GM19099 (cell line): ENCODE data around the gene ATP13A1.

Experiments used
- POLR2A ChIP-seq: IDR thresholded peaks from 3 replicates; pipeline ENCODE4 v1.6.1; 2011; ENCODE audit warnings: low read depth; ENCODE audit not compliant: insufficient read length; ENCODE audit errors: extremely low read depth

Gene ATP13A1

GRCh38 chr19:19652482-19653295 is 10.8 kb downstream of the ATP13A1 start:
- no peak for TF ChIP-seq POLR2A

DNA sequence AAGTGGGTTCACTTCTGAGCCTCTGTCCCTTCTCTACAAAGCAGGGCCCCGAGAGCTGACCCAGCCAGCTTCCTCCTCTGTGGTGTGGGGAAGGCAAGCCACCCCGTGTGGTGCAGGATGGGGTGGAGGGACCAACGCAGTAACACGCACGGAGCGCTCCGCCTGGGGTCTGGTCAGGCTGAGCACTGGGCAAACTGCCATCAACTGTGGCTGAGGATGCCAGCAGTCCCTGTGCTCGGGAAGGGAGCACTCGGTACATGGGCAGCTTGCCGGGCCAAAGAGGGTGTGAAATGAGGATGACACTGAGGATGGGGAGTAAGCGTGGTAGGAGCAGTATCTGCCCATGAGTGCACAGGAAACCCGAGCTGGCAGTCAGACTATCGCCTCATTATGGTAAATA is 12.4 kb downstream of the ATP13A1 start:
- TF ChIP-seq POLR2A = peak; percentile 19

DNA sequence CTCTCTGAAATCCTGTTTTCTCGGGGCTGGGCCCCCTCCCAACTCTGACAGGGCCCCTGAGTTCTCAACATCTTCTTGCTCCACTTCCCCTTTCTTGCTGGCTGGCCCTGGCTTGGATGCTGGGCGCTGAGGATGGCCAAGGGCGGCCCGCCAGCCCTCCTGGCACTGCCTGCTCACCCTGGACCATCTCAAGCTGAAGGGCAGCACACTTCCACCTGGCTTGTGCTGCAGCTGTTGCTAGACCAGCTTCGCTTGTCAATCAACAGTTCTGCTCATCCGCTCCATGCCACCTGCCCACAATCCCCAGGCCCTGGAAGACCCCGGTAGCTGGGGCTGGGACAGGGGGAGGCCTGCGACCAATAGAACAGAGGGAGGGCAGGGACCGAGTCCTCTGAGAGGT is 13.1 kb downstream of the ATP13A1 start:
- TF ChIP-seq POLR2A = no peak

GRCh38 chr19:19649580-19649995 is 13.9 kb downstream of the ATP13A1 start:
- TF ChIP-seq POLR2A = no peak

GRCh38 chr19:19649155-19649554 is 14.3 kb downstream of the ATP13A1 start:
- TF ChIP-seq POLR2A = no peak

DNA sequence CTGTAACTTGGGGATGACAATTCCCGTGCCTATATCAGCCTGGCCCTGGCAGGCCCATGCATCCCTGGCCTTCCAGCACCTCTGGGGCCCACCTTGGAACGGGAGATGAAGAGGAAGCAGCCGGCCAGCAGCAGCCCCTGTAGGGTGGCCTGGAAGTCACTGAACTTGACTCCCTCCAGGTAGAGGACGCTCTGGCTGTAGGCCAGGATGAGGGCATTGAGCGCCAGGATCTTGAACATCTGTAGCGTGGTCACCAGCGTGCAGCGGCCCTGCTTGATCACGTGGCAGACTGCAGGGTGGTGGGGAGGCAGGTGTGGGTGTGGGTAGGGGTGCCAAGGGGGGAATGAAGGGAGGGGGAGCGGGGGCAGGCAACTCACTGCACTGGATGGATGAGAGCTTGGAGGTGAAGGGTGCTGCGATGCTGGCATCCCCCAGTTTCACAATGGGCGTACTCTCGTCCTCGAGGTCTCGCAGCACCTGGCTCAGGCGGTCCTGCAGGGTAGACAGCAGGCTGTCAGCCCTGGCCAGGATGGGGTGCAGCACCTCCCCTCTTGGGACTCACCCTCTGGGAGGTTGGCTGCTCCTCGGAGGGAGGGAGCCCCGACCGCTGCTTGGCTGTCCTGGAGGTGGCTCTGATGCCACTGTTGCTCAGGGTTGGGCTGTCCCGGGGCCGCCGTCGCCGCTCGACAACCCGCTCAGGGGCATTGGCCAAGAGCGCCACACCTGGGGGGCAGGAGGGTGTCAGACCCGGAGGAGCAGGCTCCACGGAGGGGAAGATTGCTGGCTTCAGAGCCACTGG is 16.2 kb downstream of the ATP13A1 start:
- TF ChIP-seq POLR2A = no peak

DNA sequence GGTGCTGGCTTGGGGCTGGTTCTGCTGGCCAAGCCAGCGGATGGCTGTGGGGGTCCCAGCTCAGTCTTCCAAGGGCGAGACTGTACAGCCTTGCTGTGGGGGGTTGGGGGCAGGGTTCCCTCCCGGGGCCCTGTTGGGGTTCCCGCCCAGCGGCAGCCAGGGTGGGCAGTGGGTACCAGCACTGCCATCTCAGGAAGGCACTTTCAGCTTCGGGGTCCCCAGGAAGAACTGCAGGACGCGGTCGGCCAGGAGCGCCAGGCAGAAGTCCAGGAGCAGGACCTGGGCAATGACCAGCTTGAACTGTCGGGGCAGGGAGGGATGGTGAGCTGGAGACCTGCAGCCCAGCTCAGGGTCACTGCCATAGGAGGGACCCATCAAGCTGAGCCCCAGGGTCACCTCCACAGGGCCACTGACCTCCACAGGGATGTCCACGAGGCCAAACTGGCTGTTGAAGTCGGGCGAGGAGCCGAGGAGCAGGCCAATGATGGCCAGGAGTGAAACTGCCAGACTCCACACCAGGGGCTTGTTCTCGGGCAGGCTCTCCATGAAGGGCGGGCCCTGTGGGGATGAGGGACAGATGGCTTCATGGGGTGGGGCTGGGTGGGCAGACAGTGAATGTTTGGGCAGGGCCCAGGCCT is 18.1 kb downstream of the ATP13A1 start:
- TF ChIP-seq POLR2A = no peak

GRCh38 chr19:19644054-19644388 is 19.5 kb downstream of the ATP13A1 start:
- TF ChIP-seq POLR2A = no peak

GRCh38 chr19:19643158-19644053 is 20.1 kb downstream of the ATP13A1 start, which contains the start of gene GMIP:
Gene GMIP, minus strand, starts transcription at chr19:19643657. Its CDS starts 128 bp downstream, at chr19:19643529.
- TF ChIP-seq POLR2A = peak; percentile 73

DNA sequence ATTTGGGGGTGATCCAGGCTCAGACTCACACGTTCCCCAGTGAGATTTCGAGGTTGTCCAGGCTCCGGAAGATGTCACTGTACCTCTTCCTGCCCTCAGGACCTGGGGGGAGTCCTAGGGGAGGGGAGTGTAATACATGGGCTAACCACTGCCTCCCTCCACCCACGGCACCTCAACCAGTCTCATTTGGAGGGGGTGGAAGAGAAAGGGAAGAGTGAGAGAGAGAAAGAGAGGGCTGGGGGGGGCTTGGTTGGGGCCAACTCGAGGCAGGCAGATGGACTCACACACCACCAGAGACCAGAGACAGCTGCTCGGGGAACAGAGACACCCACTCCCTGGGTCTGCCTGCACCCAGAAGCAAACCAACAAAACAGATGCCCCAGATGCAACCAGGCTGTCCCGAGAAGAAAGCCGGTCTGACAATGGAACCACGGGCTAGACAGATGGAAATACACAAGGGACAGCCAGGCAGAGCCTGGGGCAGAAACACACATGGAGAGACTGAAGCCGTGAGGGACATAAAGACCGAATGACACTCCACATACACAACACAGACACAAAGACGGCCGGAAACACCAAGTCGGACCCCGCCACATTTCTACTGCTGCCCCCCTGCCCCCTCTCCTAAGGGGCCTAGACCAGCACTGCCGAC is 20.8 kb downstream of the ATP13A1 start:
- no peak for TF ChIP-seq POLR2A

- TF ChIP-seq POLR2A = no peak
These were observed 25.8 kb downstream of the ATP13A1 start for GRCh38 chr19:19637523-19638251.

DNA sequence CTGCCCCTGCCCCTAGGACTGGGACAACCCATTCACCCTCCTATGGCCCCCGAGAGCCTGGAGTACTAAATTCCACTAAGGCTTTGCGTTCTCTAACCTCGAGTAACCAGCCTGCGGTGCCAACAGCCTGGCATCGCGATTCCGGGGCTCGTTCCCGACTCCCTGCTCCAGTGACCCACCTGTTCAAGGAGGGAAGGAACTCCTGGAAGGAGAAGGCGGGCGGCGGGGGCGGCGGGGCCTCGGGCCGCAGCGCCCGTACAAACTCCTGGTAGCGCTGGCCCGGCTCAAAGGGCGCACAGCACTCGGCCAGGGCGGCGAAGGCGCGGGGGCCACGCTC is 26.3 kb downstream of the ATP13A1 start:
- TF ChIP-seq POLR2A = no peak

GRCh38 chr19:19636573-19637185 is 26.8 kb downstream of the ATP13A1 start:
- no peak for TF ChIP-seq POLR2A
